GM23248 (cell line): ENCODE measurements around the gene PLK5. TPM values are rescaled to one million over a fixed set of nuclear protein-coding genes. Genes with fewer than 3 reads are reported as not detected.

Experiments used
- DNase-seq: peaks from one replicate; pipeline ENCODE4 v3.0.0-alpha.2; 2015
- H2AFZ ChIP-seq: fragments of 200-600 bp; sonication (generic); 2 replicates; pipeline ENCODE4 v1.6.1; 2016; ENCODE audit warnings: antibody characterized with exemption
- H3F3A ChIP-seq: fragments of 200-600 bp; sonication (generic); 2 replicates; pipeline ENCODE4 v1.6.1; 2016; ENCODE audit warnings: mild to moderate bottlenecking, antibody characterized with exemption, mixed run types; ENCODE audit not compliant: insufficient read depth
- H3K27ac ChIP-seq: fragments of 200-600 bp; sonication (generic); 2 replicates; pipeline ENCODE4 v1.5.1; 2016; ENCODE audit warnings: mild to moderate bottlenecking
- H3K27me3 ChIP-seq: fragments of 200-600 bp; sonication (generic); replicated peaks from 2 replicates; pipeline ENCODE4 v1.6.1; 2016; ENCODE audit warnings: mild to moderate bottlenecking; ENCODE audit not compliant: insufficient read depth
- H3K36me3 ChIP-seq: fragments of 200-600 bp; sonication (generic); 2 replicates; pipeline ENCODE4 v1.6.1; 2016; ENCODE audit warnings: low read depth, mild to moderate bottlenecking
- H3K4me1 ChIP-seq: fragments of 200-600 bp; sonication (generic); 2 replicates; pipeline ENCODE4 v1.6.1; 2016; ENCODE audit warnings: mild to moderate bottlenecking; ENCODE audit not compliant: insufficient read depth
- H3K4me2 ChIP-seq: fragments of 200-600 bp; sonication (generic); one replicate; pipeline ENCODE4 v1.6.1; 2016; ENCODE audit warnings: mild to moderate bottlenecking; ENCODE audit not compliant: unreplicated experiment
- H3K4me3 ChIP-seq: fragments of 200-600 bp; sonication (generic); 2 replicates; pipeline ENCODE4 v1.5.1; 2016; ENCODE audit warnings: mild to moderate bottlenecking
- H3K79me2 ChIP-seq: fragments of 200-600 bp; sonication (generic); 2 replicates; pipeline ENCODE4 v1.6.1; 2016; ENCODE audit warnings: mild to moderate bottlenecking; ENCODE audit not compliant: insufficient read depth
- H3K9ac ChIP-seq: fragments of 200-600 bp; sonication (generic); 2 replicates; pipeline ENCODE4 v1.6.1; 2016; ENCODE audit warnings: mild to moderate bottlenecking
- H3K9me2 ChIP-seq: fragments of 200-600 bp; sonication (generic); 2 replicates; pipeline ENCODE4 v1.6.1; 2016; ENCODE audit warnings: mixed run types, mild to moderate bottlenecking, moderate library complexity; ENCODE audit not compliant: insufficient read depth
- H3K9me3 ChIP-seq: fragments of 200-600 bp; sonication (generic); one replicate; pipeline ENCODE4 v1.6.1; 2017; ENCODE audit warnings: low read depth
- H4K20me1 ChIP-seq: fragments of 200-600 bp; sonication (generic); 2 replicates; pipeline ENCODE4 v1.6.0; 2016; ENCODE audit not compliant: insufficient read depth
- EZH2 ChIP-seq: fragments of 200-600 bp; sonication (generic); IDR thresholded peaks from 2 replicates; pipeline ENCODE4 v1.6.1; 2018; ENCODE audit warnings: antibody characterized with exemption, mild to moderate bottlenecking; ENCODE audit not compliant: insufficient read depth, poor library complexity, severe bottlenecking
- EZH2phosphoT487 ChIP-seq: fragments of 200-600 bp; sonication (generic); IDR thresholded peaks from 2 replicates; pipeline ENCODE4 v1.6.1; 2018; ENCODE audit warnings: antibody characterized with exemption, moderate library complexity, mild to moderate bottlenecking, low read depth; ENCODE audit not compliant: insufficient read depth
- WGBS, 2 experiments: methylation state at CpG; one replicate each; pipeline ENCODE4 v1.1.6; 2015 to 2017; ENCODE audit warnings: low lambda C conversion rate in 2 of 2, low coverage in 1 of 2; ENCODE audit errors: missing lambda C conversion rate in 2 of 2; 5-methylcytosine and 5-hydroxymethylcytosine counted together
- in situ Hi-C: fragments of 300-500 bp; cut with MboI; formaldehyde crosslinking; loops from 2 replicates; pipeline ENCODE4 v1.15.0; 2020
- polyA plus RNA-seq: library from polyadenylated mRNA; unstranded; fragments of >200 nt; fragmentation: Nextera tagmentation; extraction: Ambion mirVana; gene quantifications from 2 replicates; pipeline ENCODE4 v1.2.1, GENCODE V29; 2016
- total RNA-seq: library from RNA; depleted of rRNA; stranded (reverse); fragments of >200 nt; shearing (Covaris generic); gene quantifications from 2 replicates; pipeline ENCODE4 v1.2.3, GENCODE V29; 2014

The PLK5 gene
- total and polyA plus RNA-seq, 2 experiments from 2014 or later, result not detected

DNA sequence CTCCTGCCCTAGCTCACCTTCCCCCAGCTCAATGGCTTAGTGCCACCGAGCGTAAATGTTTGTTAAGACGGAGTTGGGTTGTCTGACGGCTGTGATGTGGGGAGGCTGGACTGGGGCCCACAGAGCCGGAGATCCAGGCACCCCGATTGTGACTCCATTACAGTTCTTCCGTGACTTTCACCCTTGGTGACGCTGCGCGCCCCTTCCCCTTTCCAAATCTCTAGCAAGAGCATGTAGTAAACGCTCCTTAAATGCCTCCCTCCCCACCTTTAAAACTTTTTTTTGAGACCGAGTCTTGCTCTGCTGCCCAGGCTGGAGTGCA is 32.1 kb upstream of the PLK5 start:
- H3K9me2 ChIP-seq, result no peaks in the 10 kb centered on the region
- no peak overlapping the region for H3K4me2 ChIP-seq
- no peak overlapping the region for H2AFZ ChIP-seq
- H3K79me2 ChIP-seq, result no peaks in the 10 kb centered on the region
- H3K27ac ChIP-seq, result no peak overlapping the region
- in situ Hi-C loops, result no loop called here
- H3K4me1 ChIP-seq, result no peaks in the 10 kb centered on the region
- no peaks in the 10 kb centered on the region for H3K9me3 ChIP-seq
- TF ChIP-seq EZH2 (no peak), EZH2phosphoT487 (no peak)
- H3K27me3 ChIP-seq, result no peaks in the 10 kb centered on the region
- H4K20me1 ChIP-seq, result no peaks in the 10 kb centered on the region
- H3F3A ChIP-seq, result no peaks in the 10 kb centered on the region
- no peak overlapping the region for H3K4me3 ChIP-seq
- DNase-seq, result no peak
- H3K36me3 ChIP-seq, result no peaks in the 10 kb centered on the region
- WGBS, 2 experiments, result 31 to 33% methylated on average over 12 of the region's 12 CpGs
- no peak overlapping the region for H3K9ac ChIP-seq

DNA sequence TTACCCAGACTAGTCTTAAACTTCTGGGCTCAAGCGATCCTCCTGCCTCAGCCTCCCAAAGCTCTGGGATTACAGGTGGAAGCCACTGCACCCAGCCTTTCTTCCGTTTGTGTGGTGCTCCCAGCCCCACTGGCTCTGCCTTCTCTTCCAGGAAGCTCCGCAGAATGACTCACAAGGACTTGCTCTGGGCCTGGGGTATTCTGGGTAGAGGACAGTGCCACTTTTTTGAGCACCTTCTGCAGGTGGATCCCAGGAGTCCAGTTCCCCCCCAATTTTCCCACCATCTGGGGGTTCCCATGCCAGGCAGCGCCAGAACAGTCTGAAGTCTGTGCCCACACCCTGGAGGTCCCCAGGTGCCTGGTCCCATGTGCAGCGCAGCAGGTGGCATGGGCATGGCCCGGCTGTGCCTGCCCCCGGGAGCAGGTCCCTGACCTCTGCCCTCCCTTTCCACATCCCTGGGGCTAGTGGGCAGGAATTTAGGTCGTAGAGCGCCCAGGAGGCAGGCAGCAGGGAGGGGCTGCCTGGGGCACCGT is 31.3 kb upstream of the PLK5 start:
- H3K27ac ChIP-seq, result no peak overlapping the region
- WGBS, 2 experiments, result 35 to 44% methylated on average over 9 to 10 of the region's 10 CpGs
- TF ChIP-seq EZH2 (no peak), EZH2phosphoT487 (no peak)
- H3K4me3 ChIP-seq, result no peak overlapping the region
- no peak overlapping the region for H3K4me2 ChIP-seq
- no peaks in the 10 kb centered on the region for H3K36me3 ChIP-seq
- H3K27me3 ChIP-seq, result no peaks in the 10 kb centered on the region
- no peaks in the 10 kb centered on the region for H3K4me1 ChIP-seq
- DNase-seq, result peak; percentile 60
- no peak overlapping the region for H2AFZ ChIP-seq
- H3K9me2 ChIP-seq, result no peaks in the 10 kb centered on the region
- no peaks in the 10 kb centered on the region for H4K20me1 ChIP-seq
- no peaks in the 10 kb centered on the region for H3F3A ChIP-seq
- no peak overlapping the region for H3K9ac ChIP-seq
- no peaks in the 10 kb centered on the region for H3K79me2 ChIP-seq
- H3K9me3 ChIP-seq, result no peaks in the 10 kb centered on the region
- in situ Hi-C loops, result no loop called here

DNA sequence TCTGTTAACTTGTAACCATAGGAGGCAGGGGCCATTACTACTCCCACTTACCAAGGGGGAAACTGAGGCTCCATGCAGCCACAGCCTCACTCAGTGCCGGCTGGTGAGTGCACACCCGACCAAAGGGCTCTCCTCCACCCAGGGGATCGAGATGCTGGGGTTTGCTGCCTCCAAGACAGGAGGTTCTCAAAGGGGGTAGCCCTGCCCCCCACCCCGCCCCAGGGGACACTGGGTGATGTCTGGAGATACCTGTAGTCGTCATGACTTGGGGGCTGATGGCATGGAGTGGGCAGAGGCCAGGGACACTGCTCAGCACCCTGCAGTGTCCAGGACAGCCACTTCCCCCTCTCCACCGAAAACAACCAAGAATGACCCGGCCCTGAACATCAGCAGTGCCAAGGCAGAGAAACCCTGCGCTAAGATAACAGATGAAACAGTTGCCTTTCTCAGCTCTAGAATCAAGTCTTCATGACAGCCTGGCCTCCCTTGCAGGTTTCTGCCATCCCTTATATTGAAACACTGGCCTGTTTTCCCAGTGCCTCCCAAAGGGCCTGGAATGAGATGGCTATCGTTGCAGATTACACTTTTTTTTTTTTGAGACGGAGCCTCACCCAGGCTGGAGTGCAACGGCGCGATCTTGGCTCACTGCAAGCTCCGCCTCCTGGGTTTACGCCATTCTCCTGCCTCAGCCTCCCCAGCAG is 29.6 kb upstream of the PLK5 start:
- no peaks in the 10 kb centered on the region for H3K4me1 ChIP-seq

DNA sequence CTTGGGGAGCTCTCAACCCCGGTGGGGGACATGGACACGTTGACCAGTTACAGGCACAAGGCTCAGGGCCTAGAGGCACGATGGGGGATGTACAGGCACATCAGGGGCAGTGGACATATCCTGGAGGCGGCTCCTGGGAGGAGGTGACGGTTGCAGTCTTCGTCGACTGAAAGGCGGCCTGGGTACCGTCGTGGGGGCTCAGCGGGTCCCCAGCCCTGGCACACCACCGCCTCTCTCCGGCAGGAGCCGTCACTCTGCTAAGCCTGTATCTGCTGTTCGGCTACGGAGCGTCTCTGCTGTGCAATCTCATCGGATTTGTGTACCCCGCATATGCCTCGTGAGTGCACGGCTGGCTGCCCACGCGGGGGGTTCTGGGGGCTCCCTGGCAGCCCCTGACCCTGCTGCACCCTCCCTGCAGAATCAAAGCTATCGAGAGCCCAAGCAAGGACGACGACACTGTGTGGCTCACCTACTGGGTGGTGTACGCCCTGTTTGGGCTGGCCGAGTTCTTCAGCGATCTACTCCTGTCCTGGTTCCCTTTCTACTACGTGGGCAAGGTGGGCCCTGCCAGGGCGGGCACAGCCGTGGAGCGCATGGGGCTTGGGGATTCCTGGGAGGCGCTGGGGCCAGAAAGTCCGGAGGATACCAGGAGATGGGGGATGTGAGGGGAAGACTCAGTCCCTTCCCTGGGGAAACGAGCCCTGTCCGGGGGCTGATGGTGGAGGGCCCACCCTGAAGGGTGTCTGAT is 28.7 kb upstream of the PLK5 start:
- Histone ChIP-seq H3K4me1 (no peaks in the 10 kb centered on the region), H3K4me3 (no peak overlapping the region), H3K27me3 (no peaks in the 10 kb centered on the region), H3K79me2 (no peaks in the 10 kb centered on the region), H3K9me3 (no peaks in the 10 kb centered on the region), H3K9me2 (no peaks in the 10 kb centered on the region), H3K36me3 (no peaks in the 10 kb centered on the region), H3K27ac (no peak overlapping the region), H3K4me2 (no peak overlapping the region), H2AFZ (no peak overlapping the region), H3F3A (no peaks in the 10 kb centered on the region), H4K20me1 (no peaks in the 10 kb centered on the region), H3K9ac (no peak overlapping the region)
- DNase-seq, result no peak
- TF ChIP-seq EZH2 (no peak), EZH2phosphoT487 (no peak)
- 64 to 66% methylated on average over 37 of the region's 37 CpGs for WGBS, 2 experiments
- in situ Hi-C loops, result no loop called here

More for the DNA sequence above, 29.6 kb upstream of the PLK5 start:
- H3K27ac ChIP-seq, result no peak overlapping the region
- no peaks in the 10 kb centered on the region for H3K27me3 ChIP-seq
- no peaks in the 10 kb centered on the region for H3K36me3 ChIP-seq
- H2AFZ ChIP-seq, result no peak overlapping the region
- no peak overlapping the region for H3K9ac ChIP-seq
- in situ Hi-C loops, result no loop called here
- H3K4me3 ChIP-seq, result no peak overlapping the region
- no peaks in the 10 kb centered on the region for H3K9me3 ChIP-seq
- DNase-seq, result no peak
- H3K9me2 ChIP-seq, result no peaks in the 10 kb centered on the region
- H3K79me2 ChIP-seq, result no peaks in the 10 kb centered on the region
- no peaks in the 10 kb centered on the region for H3F3A ChIP-seq
- H4K20me1 ChIP-seq, result no peaks in the 10 kb centered on the region
- no peak for TF ChIP-seq EZH2phosphoT487
- TF ChIP-seq EZH2, result no peak
- no peak overlapping the region for H3K4me2 ChIP-seq
- 38 to 42% methylated on average over 14 to 15 of the region's 15 CpGs for WGBS, 2 experiments
